Smooth muscle cell (in vitro differentiated cells): ENCODE data around the gene FHOD3. TPM values are rescaled to one million over a fixed set of nuclear protein-coding genes. Genes with fewer than 3 reads are reported as not detected.

Experiments
- polyA plus RNA-seq: library from polyadenylated mRNA; unstranded; fragments of >200 nt; fragmentation: Nextera tagmentation; extraction: Ambion mirVana; gene quantifications from 2 replicates; pipeline ENCODE4 v1.2.1, GENCODE V29; 2016
- total RNA-seq: library from RNA; depleted of rRNA; stranded (reverse); fragments of >200 nt; gene quantifications from 2 replicates; pipeline ENCODE4 v1.2.3, GENCODE V29; 2014

FHOD3 gene
- total and polyA plus RNA-seq, 2 experiments from 2014 or later, result 6.3 to 19.4 TPM

Other genes starting within 250 kb of the FHOD3 start
- gene RPRD1A, start 230.2 kb upstream of the FHOD3 start, total RNA-seq, result 50.0 and 62.2 TPM in 2 replicates
- 13.1 and 17.1 TPM in 2 replicates for gene RPRD1A, start 230.2 kb upstream of the FHOD3 start, polyA plus RNA-seq
- gene SLC39A6, start 168.4 kb upstream of the FHOD3 start, total RNA-seq, result 117 and 122 TPM in 2 replicates
- gene SLC39A6, start 168.4 kb upstream of the FHOD3 start, polyA plus RNA-seq, result 54.7 and 58.2 TPM in 2 replicates
- gene ELP2, start 167.8 kb upstream of the FHOD3 start, total RNA-seq, result 63.4 and 90.1 TPM in 2 replicates
- 69.3 and 81.9 TPM in 2 replicates for gene ELP2, start 167.8 kb upstream of the FHOD3 start, polyA plus RNA-seq
- gene MOCOS, start 110.2 kb upstream of the FHOD3 start, total RNA-seq, result 1.7 and 3.5 TPM in 2 replicates
- gene MOCOS, start 110.2 kb upstream of the FHOD3 start, polyA plus RNA-seq, result 1.2 and 1.6 TPM in 2 replicates